RPMI7951 (cell line): ENCODE results near the gene TCF19. TPM values are rescaled to one million over a fixed set of nuclear protein-coding genes. Genes with fewer than 3 reads are reported as not detected.
A peak's percentile ranks its signal among the peaks of the same experiment; 100 is the strongest.

Experiments used
- DNase-seq: peaks from one replicate; pipeline ENCODE4 v3.0.0-alpha.2; 2012; ENCODE audit warnings: low read depth
- total RNA-seq: library from RNA; depleted of rRNA; stranded (reverse); fragments of >200 nt; shearing (Covaris generic); gene quantifications from 2 replicates; pipeline ENCODE4 v1.2.3, GENCODE V29; 2014; rRNA removed

The TCF19 gene, protein sequence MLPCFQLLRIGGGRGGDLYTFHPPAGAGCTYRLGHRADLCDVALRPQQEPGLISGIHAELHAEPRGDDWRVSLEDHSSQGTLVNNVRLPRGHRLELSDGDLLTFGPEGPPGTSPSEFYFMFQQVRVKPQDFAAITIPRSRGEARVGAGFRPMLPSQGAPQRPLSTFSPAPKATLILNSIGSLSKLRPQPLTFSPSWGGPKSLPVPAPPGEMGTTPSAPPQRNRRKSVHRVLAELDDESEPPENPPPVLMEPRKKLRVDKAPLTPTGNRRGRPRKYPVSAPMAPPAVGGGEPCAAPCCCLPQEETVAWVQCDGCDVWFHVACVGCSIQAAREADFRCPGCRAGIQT
- total RNA-seq, result 49.5 and 53.1 TPM in 2 replicates

DNA sequence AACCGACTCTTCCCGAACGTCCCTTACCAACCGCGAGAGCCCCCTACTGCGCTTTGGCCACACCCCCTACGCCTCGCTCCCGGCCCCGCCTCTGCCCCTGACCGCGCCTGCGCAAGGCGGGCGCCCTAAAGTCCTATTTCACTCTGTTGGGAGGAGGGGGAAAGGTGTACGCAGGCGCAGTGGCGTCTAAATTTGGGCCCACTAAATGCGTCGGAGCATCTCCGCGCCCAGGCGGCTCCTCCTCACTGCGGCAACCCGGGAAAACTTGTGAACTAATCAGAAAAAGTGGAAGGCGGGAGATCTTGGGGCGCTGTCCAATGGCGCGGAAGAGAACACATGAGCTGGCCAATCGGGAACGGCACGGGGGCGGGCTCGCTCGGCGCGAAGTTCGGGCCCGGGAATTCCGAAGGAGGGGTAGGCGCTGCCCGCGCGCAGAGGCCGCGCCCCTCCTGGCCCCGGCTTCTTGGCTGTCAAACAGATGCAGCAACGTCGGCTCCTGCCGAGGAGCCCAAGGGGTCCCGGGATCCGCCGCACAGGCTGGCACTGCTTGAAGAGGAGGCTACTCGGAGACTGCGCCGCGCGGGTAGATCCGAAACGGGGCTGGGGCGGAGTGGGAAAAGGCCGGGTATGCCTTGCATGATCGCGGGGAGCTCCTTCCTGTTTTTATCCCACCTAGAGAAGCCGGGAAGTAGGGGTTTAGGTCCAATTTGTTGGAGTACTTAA is at the start of gene TCF19:
TSS of gene TCF19 (plus strand) at position 450 of the 723 bp plus-strand sequence. CDS start 881 bp downstream, outside the sequence.
- DNase-seq, result peak; percentile 99

DNA sequence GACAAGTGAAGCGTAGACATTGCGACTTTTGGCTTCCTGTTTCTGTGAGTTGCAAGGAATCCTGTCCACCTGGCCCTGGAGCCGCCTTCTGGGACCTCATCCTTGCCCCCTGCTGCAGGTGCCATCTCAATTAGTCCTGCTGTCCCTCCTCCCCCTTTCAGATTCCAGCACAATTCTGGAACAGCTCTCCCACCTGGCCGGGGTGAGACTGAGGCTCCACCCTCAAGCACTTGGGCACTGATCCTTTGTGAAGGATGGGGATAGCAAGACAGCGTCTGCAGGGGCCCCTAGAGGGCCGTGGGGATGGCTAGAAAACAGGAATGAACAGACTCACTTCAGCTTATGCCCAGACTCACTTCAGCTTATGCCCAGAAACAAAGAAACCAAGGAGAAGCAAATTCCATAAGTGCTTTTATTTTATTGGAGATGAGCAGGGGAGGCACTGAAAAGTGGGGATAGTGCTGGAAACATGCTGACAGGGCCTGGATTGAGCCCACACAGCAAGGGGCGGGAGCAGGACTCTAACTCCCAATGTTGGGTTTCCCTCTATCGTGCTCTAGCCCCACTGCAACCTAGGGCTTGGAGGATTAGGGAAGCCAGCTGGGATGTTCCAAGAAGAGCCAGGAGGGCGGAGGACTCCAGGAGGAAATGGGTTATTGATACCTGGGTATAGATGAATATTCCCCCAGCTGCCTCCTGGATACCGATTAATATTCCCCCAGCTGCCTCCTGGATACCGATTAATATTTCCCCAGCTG is 47.4 kb upstream of the TCF19 start:
- DNase-seq, result no peak

DNA sequence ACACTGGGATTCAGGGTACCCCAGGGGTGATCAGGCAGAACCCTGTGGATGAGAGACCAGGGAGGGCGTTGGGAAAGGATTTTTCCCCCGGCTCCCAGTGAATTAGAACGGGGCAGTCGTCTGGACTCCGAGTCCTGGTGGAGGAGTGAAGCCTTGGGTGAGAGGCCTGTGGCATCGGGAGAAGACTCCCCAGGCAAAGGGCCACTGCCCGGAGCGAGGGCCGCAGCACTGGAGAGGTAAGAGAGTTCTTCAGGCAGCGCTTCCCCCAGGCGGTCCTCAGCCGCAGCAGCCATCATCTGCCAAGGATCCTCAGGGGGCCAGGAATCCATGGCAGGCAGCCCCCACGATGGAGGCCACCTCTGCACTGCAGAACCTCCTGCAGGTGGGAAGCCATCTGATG is 46.7 kb upstream of the TCF19 start:
- DNase-seq, result no peak

DNA sequence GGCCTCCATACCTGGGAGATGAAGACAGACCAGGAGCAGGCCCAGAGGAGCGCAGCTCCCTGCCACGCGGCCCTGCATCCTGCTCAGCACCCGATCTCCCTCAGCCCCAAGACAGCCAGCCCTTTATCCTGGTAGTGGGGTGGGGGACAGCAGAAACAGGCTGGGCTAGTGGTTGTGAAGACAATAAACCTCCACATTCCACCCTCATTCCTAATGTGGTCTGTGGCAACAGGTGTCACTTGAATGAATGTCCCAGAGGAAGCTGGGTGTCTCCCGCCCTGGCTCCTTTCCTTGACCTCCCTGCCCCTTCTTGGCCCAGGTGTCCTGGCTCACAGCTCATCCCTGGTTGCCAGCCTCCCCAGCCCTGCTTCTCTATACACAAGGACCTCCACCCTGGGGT is 45.9 kb upstream of the TCF19 start, which contains the start of gene C6orf15:
TSS of gene C6orf15 (minus strand) at position 98 of the 400 bp plus-strand sequence. CDS start at position 78, 20 bp downstream.
- DNase-seq, result no peak

DNA sequence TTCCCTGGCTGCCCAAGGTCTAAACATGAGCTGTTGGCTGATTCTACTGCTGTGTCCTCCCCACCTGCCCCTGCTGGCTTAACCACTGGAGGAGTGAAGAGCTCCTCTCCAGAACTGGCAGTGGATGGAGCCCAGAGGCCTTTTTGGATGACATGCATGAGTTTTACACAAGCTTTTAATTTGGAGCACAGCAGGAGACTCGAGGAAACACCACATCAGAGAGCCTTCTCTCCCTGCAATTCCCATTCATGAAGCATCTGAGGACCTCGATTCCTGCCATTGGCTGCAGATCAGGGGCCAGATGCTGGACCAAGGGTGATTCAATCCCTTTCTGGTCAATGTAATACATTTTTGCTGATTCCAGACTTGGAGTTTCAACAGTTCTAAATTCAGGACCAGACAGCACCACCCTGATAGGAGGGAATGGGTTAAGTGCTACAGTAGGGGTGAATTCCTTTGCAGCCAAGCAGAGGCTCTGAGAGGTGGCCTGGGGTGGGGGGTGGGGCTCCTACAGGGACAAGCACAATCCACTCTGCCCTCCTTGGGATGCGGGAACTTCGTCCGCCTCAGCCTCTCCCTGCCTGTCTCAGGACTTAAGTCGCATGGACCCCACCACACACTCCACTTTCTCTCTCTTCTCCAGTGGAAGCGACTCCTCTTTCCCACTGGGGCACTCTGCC is 44.4 kb upstream of the TCF19 start:
- peak; percentile 75 for DNase-seq

DNA sequence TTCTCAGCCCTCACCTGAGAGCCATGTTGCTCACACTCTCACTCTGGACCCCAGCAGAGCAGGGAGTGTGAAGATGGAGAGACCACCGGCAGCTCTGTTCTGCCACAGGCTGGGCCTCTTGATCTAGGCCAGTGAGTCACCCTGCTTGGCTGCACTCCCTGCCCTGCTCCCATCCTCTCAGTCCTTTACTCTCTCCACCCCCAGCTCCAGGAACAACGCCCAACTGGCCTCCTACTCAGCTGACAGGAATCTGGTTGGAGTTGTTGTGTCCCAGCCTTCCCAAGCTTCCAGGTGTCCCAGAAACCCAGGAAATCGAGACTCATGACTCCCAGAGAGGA is 43.9 kb upstream of the TCF19 start, which contains the start of gene PSORS1C1:
TSS of gene PSORS1C1 (plus strand) at position 260 of the 338 bp plus-strand sequence. CDS start 14,833 bp downstream, outside the sequence.
- peak; percentile 92 for DNase-seq

DNA sequence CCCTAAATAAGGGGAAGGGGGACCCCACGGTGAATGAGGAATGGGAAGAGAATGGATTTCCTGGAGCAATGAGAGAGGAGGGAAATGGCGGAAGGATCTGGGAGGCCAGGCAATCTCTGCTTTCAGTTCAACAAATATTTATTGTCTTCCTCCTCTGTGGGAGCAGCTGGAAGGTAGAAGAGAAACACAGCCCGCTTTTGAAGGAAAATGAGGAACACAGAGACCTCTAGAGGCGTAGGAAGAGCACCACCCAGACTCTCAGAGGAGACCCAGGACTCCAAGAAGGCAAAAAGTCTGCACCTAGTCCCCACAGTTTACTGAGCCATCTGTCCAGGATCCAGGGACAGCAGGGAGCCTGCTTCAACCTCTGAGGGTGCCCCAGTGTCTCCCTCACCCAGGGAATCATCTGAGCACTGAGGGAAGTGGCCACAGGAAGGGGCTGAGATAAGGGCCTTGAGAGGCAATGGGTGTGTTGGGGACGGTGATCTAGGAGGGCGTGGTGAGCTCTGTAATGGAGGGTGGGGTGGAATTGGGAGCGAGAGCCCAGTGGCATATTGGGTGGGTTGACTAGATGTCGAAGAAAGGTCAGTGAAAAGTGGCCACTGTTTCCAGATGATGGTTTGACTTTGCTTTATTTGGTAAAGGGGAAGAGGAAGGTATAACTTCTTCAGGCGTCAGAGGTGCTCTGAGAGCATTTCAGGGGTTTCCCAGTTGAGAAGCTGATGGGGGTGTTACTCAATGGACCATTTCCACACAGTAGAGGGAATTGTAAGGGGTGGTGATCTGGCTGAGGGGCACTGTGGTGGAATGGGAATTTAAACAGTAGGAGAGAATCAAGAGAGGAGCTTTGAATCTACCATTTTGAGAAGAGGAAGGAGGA is 43.2 kb upstream of the TCF19 start:
- peak; percentile 71 for DNase-seq

DNA sequence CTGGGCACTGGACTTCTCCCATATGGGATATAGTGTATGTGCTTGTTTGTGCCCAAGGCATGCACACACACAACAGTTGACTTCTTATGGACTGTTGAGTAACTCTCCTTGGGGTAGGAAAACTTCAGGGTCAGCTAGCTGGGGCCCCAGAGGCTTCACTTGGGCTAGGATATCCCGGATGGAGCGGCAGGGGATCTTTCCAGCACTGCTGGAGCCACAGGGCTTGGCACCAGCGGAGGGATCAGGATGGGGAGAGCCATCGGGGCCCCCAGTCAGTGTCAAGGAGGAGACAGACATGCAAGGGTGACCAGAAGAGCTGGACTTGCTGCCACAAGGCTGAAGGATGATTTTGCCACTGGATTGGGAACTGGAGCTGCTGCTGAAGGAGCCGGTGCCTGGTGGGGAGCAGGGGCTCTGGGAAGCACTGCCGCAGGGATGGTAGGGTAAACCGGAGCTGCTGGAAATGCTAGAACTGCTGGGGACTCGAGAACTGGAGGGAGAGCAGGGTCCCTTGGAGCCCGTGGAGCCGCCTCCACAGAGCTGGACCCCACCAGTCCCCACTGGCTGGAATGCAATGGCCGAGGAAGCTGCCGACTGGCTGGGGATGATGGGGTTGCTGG is 42.3 kb upstream of the TCF19 start:
- no peak for DNase-seq

DNA sequence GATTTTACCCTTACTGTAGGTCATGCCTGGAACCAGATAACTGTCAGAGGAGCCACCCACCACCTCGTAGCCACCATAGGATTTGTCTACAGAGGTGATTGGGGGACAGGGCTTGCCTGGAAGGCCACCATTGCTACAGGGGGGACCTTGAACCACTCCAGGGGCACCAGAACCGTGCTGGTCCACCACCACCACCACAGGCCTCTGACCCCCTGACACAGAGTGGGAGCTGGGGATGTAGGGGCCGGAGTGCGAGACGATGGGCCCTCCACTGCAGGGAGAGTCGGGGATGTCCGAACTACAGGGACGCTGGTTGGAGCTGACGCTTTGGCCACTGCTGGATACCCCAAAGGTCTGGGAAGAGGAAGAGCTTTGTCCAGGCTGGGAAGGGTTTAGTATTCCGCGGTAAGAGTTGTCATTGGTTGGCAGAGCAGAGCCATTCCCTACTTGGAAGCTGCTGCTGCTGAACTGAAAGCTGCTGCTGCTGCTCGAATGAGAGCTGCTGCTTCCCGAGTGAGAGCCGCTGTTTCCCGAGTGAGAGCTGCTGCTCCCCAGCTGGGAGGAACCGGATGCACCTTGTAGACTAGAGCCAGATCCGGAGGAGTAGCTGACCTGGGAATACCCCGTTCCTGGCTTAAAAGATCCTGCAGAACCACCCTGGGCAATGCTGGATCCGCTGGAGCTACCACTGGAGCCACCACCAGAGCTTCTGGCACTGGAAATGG is 41.6 kb upstream of the TCF19 start:
- DNase-seq, result no peak

DNA sequence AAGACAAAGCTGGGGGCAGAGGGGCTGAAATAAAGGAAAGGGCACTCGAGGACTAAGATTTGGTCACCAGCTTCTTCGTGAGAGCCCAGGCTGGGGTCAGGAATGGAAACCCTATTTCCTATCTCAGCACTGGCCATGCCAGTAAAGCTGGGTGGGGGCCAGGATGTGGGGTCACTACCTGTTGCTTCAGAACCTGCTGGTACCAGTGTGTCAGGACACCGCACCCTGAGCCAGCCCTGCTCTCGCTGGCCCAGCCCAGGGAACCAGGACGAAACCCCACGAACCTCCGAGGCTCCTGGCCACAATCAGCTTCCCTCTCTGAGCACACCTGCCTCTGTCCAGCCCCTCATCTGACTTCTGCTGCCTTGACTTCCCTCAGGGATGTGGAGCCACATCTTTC is 40.2 kb upstream of the TCF19 start:
- DNase-seq, result no peak

DNA sequence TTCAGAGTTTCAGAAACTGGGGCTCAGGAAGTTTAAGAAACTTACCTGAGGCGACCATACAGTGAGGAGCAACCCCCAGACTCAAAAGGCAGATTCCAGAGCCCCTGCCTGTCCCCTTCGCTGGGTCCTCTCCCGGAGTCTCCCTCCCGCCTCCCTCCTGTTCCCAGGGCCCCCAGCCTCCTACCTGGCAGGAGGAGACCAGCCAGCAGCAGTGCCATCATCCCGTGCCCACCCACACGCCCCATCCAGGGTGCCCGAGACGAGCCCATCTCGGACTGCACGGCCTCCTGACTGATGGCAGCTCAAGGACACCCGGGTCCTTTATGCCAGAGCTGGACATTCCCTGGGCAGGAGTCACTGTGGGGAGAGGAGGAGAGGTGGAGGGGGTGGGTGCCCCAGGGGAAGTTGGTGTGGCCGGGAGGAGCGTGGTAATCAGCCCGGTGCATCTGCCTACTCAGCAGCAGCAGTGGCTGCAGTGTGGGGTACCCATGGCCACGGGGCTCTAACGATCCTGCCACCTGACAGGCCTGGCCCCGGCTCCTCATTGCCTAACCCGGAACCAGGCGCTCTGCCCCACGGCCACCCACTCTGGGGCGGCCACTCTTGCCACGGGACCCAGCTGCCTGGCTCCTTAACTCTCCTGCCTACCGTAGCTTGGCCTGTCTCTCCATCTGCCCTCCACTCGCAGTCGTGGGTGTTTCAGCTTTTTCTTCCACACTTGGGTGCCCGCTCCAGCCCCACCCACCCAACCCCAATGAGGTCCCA is 38.1 kb upstream of the TCF19 start, which contains the start of gene CDSN:
TSS of gene CDSN (minus strand) at position 296 of the 765 bp plus-strand sequence. CDS start at position 269, 27 bp downstream.
- no peak for DNase-seq

DNA sequence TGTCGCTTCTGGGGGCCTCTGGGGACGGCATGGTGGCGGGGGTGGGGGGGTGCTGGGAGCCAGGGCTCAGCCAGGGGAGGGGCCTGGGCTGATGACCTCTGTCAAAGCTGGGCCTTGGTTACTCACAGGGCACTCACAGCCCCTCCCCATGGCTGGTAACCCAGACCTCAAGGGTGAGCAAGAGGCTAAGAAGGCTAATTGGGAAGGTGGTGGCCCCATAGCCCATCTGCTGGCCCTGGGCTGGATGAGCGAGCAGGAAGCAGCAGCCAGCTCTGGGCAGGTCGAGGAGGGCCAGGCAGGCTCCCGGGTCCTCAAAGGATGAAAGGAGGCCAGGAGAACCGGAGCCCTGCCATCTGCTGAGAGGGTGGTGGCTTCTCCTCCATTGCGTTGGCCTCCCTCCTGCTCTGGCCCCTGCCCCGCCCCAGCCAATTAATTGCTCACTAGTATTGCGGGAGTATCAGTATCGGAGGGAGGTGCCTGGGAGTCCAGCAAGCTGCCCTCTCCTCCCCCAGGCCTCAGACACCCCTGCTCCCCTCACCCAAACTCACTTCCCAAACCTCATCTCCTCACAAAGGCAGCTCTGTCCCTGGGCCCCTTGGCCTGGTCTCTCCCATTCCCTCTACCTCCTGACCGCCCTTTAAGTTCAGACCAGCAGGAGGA is 37.1 kb upstream of the TCF19 start:
- DNase-seq, result no peak

DNA sequence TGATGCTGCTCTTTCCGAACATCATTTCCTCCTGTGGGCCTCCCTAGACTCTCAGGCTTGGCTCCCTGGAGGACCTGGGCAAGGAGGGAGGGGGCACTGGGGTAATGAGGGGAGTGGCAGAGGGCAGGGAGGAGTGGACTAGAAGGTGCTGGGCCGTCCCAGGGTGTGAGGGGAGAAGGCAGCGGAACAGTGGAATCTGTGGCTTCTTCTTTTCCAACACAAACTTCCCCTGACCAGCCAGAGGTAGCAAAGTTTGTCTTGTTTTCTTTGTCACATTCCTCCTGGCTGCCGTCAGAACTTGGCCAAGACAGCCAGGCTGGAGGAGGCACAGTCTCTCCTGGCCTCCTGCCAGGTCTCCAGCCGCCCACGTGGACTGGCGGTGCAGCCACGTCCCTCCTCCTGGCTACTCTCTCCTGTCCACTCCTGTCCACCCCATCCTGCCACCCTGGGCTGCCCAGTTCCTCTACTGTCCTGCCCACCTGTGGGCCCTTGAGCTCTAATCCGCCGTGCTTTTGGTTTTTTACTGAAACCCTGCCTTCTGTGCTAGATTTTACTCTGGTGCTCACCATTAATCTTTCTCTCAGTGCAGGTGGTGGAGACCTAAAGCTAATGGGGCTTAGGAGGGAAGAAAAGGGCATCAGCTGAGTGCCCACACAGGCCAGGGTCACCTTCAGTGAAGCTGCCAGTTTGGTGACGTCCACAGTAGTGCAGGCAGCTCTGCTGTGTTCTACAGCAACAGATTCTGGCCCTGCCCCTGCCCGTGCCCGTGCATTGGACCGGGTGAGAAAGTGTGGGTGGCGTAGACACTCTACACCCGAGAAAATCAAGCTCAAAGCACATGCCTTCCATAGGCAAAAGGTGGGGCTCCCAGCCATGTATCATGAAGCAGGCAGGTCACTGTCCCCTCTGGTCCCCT is 35.3 kb upstream of the TCF19 start:
- peak; percentile 84 for DNase-seq

DNA sequence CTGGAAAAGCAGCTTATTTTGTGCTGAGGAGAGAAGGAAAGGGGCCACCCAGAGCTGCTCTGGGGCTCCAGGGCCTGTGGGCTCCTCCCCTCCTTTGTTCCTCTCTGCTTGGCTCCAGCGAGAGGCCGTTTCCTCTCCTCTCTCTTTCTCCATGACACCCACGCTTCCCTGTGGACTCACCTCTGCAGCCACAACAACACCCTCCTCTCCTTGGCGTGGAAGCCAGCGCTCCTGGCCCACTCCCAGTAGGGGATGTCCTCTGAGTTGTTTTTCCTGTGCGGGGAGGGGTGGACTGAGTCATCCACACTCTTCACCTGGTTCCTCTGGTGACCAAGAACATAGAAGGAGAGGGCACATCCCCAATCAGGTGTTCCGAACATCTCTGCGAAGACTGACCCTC is 33.2 kb upstream of the TCF19 start:
- DNase-seq, result no peak

DNA sequence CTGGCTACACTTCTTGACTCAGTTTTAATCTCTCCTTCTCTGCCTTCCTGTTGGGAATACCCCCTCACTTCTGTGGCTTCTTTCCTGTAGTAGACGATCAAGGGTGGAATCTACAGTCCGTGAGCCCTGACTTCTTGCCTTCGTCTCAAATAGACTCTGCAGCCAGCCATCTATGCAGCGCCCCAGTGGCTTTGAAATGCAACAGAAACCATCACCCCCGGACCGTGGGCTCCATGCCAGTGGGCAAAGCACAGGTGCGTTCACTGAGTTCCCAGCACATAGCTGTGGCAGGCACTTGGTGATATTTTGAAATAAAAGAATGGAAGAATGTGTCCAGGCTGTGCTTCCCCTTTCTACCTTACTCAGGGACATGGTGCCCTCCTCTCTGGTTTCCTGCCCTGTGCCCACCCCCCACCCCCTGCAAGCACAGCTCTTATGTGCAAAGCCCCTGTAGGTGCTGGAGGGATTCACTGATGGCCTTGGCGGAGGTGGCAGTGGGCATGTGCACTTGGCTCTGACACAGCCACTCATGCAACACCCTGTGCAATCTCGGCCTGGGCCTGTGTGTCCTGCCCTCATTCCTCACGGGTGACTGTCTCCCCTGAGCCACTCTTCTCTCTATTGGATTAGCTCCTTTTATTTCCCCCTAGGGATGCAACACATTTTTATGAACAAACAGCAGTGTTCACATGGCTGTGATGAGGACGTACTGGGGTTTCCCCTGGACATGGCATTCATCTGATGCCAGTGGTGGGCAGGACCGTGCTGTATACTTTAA is 32.6 kb upstream of the TCF19 start:
- peak; percentile 57 for DNase-seq
